ENCODE results near the gene PLEKHA6.

DNA sequence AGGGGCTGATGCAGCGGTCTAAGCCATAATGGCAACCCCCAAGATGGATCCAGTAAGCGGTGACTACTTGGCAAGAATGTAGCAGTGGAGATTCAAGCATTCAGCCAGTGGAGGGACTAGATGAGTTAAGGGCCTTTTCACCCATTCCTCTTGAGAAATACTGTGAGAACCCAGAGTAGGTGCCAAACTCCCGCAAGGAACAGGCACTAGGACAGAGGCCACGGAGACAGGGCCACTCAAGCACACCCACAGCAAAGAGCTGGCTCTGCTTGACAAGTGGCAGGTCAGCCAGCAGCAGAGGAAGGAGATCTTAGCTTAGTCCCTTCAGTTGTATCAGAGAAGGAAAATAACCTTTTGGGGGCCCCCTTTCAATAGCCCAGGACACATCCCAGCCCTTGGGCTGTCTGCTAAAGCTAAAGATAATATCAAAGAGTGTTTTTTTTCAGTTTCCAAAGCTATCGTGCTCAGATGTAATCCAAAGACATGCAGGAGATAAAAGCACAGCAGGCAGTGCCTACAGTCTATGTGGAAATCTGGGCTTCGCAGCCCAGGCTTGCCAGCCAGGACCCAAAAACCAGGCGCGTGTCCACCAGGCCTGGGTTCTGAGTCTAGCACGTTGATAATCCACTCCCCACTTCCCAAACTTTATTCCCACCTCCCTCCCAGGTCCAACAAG is 83.9 kb downstream of the PLEKHA6 start:
- TF ChIP-seq, protein P1, sequence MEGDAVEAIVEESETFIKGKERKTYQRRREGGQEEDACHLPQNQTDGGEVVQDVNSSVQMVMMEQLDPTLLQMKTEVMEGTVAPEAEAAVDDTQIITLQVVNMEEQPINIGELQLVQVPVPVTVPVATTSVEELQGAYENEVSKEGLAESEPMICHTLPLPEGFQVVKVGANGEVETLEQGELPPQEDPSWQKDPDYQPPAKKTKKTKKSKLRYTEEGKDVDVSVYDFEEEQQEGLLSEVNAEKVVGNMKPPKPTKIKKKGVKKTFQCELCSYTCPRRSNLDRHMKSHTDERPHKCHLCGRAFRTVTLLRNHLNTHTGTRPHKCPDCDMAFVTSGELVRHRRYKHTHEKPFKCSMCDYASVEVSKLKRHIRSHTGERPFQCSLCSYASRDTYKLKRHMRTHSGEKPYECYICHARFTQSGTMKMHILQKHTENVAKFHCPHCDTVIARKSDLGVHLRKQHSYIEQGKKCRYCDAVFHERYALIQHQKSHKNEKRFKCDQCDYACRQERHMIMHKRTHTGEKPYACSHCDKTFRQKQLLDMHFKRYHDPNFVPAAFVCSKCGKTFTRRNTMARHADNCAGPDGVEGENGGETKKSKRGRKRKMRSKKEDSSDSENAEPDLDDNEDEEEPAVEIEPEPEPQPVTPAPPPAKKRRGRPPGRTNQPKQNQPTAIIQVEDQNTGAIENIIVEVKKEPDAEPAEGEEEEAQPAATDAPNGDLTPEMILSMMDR (IDR thresholded peaks at IDR 0.05): no peak
- TF ChIP-seq POLR2A (IDR thresholded peaks at IDR 0.05): no peak

All from testis (tissue), 2 donors.